ENCODE results near the gene TCN2.

DNA sequence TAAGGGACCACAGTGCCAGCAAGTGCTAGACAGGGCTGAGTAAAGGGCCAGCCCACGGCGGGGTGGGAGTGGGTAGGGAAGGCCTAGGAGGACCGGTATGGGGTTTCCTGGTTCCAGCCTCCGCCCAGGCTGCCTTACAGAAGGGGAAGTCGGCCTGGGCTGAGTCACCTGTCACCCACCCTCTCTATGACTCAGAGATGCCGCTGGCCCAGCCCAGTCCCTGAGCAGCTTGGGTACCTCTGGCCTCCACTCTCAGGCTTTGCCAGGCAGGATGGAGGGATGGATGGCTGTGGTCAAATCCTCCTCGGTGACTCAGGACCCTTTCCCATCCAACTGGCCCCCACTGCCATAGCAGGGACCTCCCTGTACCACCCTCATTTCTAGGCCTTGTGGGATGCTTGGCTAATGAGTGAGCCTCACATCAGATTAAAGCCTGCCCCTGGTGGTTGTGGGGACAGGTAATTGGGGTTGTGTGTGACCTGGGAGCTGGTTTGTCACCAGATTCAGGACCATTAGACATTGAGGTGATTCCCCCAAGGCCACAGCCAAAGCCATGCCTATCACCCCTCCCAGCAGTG lies 42.5 kb downstream of the TCN2 start:
- TF ChIP-seq, protein P1, sequence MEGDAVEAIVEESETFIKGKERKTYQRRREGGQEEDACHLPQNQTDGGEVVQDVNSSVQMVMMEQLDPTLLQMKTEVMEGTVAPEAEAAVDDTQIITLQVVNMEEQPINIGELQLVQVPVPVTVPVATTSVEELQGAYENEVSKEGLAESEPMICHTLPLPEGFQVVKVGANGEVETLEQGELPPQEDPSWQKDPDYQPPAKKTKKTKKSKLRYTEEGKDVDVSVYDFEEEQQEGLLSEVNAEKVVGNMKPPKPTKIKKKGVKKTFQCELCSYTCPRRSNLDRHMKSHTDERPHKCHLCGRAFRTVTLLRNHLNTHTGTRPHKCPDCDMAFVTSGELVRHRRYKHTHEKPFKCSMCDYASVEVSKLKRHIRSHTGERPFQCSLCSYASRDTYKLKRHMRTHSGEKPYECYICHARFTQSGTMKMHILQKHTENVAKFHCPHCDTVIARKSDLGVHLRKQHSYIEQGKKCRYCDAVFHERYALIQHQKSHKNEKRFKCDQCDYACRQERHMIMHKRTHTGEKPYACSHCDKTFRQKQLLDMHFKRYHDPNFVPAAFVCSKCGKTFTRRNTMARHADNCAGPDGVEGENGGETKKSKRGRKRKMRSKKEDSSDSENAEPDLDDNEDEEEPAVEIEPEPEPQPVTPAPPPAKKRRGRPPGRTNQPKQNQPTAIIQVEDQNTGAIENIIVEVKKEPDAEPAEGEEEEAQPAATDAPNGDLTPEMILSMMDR (IDR thresholded peaks at IDR 0.05 in 2 of 3, conservative IDR thresholded peaks at IDR 0.05 in 1 of 3; ENCODE audit: borderline replicate concordance in 1 of 3, insufficient read depth in 1 of 3, low read depth in 2 of 3, low read length in 2 of 3) = peak in 2 of 3 experiments; percentile 52 to 53; a peak in 4 of 6 replicates
- TF ChIP-seq, protein P2, sequence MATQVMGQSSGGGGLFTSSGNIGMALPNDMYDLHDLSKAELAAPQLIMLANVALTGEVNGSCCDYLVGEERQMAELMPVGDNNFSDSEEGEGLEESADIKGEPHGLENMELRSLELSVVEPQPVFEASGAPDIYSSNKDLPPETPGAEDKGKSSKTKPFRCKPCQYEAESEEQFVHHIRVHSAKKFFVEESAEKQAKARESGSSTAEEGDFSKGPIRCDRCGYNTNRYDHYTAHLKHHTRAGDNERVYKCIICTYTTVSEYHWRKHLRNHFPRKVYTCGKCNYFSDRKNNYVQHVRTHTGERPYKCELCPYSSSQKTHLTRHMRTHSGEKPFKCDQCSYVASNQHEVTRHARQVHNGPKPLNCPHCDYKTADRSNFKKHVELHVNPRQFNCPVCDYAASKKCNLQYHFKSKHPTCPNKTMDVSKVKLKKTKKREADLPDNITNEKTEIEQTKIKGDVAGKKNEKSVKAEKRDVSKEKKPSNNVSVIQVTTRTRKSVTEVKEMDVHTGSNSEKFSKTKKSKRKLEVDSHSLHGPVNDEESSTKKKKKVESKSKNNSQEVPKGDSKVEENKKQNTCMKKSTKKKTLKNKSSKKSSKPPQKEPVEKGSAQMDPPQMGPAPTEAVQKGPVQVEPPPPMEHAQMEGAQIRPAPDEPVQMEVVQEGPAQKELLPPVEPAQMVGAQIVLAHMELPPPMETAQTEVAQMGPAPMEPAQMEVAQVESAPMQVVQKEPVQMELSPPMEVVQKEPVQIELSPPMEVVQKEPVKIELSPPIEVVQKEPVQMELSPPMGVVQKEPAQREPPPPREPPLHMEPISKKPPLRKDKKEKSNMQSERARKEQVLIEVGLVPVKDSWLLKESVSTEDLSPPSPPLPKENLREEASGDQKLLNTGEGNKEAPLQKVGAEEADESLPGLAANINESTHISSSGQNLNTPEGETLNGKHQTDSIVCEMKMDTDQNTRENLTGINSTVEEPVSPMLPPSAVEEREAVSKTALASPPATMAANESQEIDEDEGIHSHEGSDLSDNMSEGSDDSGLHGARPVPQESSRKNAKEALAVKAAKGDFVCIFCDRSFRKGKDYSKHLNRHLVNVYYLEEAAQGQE (IDR thresholded peaks at IDR 0.05; ENCODE audit: low read depth) = no peak
- TF ChIP-seq EZH2 (IDR thresholded peaks at IDR 0.05) = no peak
- TF ChIP-seq CEBPB (IDR thresholded peaks at IDR 0.05; ENCODE audit: low read depth) = no peak
- no peak for TF ChIP-seq EZH2phosphoT487 (IDR thresholded peaks at IDR 0.05; ENCODE audit: borderline replicate concordance)
- peak; percentile 72 for TF ChIP-seq SP1 (IDR thresholded peaks at IDR 0.05; ENCODE audit: low read depth)
- TF ChIP-seq RAD21 (IDR thresholded peaks at IDR 0.05; ENCODE audit: low read depth) = no peak
- TF ChIP-seq POLR2A (IDR thresholded peaks at IDR 0.05; ENCODE audit: borderline replicate concordance, extremely low read depth, insufficient read depth, insufficient read length) = no peak
- peak; percentile 54 for TF ChIP-seq POLR2AphosphoS5 (IDR thresholded peaks at IDR 0.05; ENCODE audit: low read depth, low read length)
- no peak; the same call in 1 of the 2 replicates for TF ChIP-seq CBX3 (IDR thresholded peaks at IDR 0.05; ENCODE audit: low read depth)

Data from HCT116 (cell line).